Measurements from ENCODE around the gene SIAH1. TPM values are rescaled to one million over a fixed set of nuclear protein-coding genes. Genes with fewer than 3 reads are reported as not detected.

SIAH1 gene, protein sequence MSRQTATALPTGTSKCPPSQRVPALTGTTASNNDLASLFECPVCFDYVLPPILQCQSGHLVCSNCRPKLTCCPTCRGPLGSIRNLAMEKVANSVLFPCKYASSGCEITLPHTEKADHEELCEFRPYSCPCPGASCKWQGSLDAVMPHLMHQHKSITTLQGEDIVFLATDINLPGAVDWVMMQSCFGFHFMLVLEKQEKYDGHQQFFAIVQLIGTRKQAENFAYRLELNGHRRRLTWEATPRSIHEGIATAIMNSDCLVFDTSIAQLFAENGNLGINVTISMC
- 22.7 TPM for total RNA-seq (2021; ENCODE audit: unreplicated experiment)
- 13.1 and 16.2 TPM in 2 replicates for polyA plus RNA-seq (2012)
- Bru-seq, nascent RNA, result percentile 96 among the genes with signal in this experiment
- percentile 82 among the genes with signal in this experiment for BruChase-seq, experiment 1, labeled RNA remaining after a 6-hour chase
- BruChase-seq, experiment 2, labeled RNA remaining after a 2-hour chase, result percentile 93 among the genes with signal in this experiment
- long read RNA-seq, transcript SIAH1-202 (1 exons, 3,352 nt), result minor isoform, 5 of 64 reads
- long read RNA-seq, transcript SIAH1-203 (2 exons, 2,147 nt), result major isoform, 55 of 64 reads
- long read RNA-seq, partial matches to known transcripts, result 0 of 64 reads
- long read RNA-seq, other reads (novel, unspliced or antisense), result 3 of 64 reads

DNA sequence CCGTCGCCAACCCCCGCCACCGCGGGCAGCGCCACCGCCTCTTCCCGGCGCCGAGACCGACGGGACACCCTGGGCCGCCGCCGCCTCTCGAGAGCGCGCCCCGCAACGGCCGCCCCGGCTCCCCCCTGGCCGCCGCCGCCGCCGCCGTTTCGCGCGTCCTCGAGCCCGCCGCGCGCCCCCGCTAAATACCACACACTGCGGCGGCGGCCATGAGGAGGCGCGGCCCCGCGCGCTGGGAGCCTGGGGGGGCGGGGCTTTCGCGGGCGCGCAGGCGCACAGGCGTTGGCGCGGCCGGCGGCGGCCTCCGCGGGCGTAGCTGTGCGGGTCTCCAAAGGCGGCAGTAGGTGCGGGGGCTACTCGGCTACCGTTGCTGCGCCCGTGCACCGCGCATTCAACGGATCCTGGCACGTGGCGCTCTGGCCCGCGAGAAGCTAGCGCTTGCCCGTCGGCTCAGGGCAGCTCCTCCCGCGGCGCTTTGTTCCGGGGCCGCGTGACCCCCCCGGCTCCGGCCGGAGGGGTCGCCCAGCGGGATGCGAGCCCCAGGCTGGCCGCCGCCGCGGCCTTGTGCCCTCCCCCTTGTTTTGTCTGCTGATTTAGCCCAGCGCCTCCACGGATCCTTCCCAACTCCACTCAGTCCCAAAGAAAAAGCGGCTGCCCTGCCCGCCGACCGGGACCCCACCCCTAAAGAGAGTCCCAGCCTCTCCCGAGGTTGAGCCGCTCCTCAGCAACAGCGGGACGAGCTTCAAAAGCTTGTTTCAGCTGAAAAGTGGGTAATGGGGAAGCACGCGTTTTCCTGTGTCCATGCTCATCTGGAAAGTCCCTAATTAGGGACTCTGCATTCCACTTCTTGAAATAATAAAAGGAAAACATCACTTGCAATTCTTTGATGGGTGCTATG is at the start of gene SIAH1:
Gene SIAH1, minus strand, starts transcription at position 161 of the 898 bp plus-strand sequence. CDS start 22,985 bp downstream, outside the sequence.
- intact Hi-C loops (cut with micrococcal nuclease), result no loop called here
- peak within 1 kb of the TSS; percentile 94 for H3K27ac ChIP-seq (ENCODE audit: low read depth, low read length)
- peak within 1 kb of the TSS; percentile 17 for H2AFZ ChIP-seq (ENCODE audit: low read depth, low read length, poor library complexity, severe bottlenecking)
- no peaks in the 10 kb centered on the region for H3K36me3 ChIP-seq (ENCODE audit: control insufficient read depth in 1 of 2, insufficient read depth in 2 of 2, low read length in 2 of 2)
- ATAC-seq (peak; percentile 81), DNase-seq (ENCODE audit: low read depth, low spot score) (no peak)
- RAD21 ChIA-PET (ENCODE audit: low non-redundant PET in 1 of 2, low total read pairs in 2 of 2, uncharacterized antibody in 2 of 2, unreplicated experiment in 2 of 2), result interaction anchor here in 1 of 2 experiments (0.6 kb wide), 1 partner anchor 797 kb away, joined by 3 read pairs; no protein-coding TSS in a partner anchor
- TF ChIP-seq YY1 (IDR thresholded peaks at IDR 0.05; ENCODE audit: extremely low read depth, insufficient replicate concordance, low read depth, low read length) (peak; percentile 71), EZH2phosphoT487 (IDR thresholded peaks at IDR 0.05; ENCODE audit: borderline replicate concordance) (no peak), SRF (IDR thresholded peaks at IDR 0.05; ENCODE audit: low read depth) (no peak), ELF1 (IDR thresholded peaks at IDR 0.05; ENCODE audit: borderline replicate concordance, low read depth) (no peak), RAD21 (IDR thresholded peaks at IDR 0.05; ENCODE audit: low read depth) (no peak), CEBPB (IDR thresholded peaks at IDR 0.05; ENCODE audit: low read depth) (no peak), EGR1 (IDR thresholded peaks at IDR 0.05; ENCODE audit: low read depth) (0 out of 2 replicates have a peak, but pooled peaks have one; percentile 5), POLR2A (IDR thresholded peaks at IDR 0.05; ENCODE audit: borderline replicate concordance, extremely low read depth, insufficient read depth, insufficient read length) (peak; percentile 59), ZFX (IDR thresholded peaks at IDR 0.05) (peak; percentile 53; the same call in 1 of the 2 replicates), EZH2 (IDR thresholded peaks at IDR 0.05) (no peak), CBX3 (IDR thresholded peaks at IDR 0.05; ENCODE audit: low read depth) (no peak), TCF7L2 (IDR thresholded peaks at IDR 0.05; ENCODE audit: borderline replicate concordance, extremely low read depth, insufficient read depth, insufficient read length) (peak; percentile 90), POLR2AphosphoS5 (IDR thresholded peaks at IDR 0.05; ENCODE audit: low read depth, low read length) (peak; percentile 79)
- peak within 1 kb of the TSS; percentile 86 for H3K9ac ChIP-seq (ENCODE audit: low read length)
- H3K9me3 ChIP-seq (ENCODE audit: control insufficient read depth in 1 of 2, insufficient read depth in 1 of 2, low read depth in 1 of 2, low read length in 2 of 2), result no peaks in the 10 kb centered on the region
- CTCF ChIA-PET, result no interaction called here
- POLR2A ChIA-PET, result no interaction called here
- H4K20me1 ChIP-seq (ENCODE audit: insufficient read depth), result peaks cover 15% of the 10 kb centered on the region; the same call in 1 of the 2 replicates
- peaks cover 13 to 19% of the 10 kb centered on the region in 2 experiments; a peak in 3 of 4 replicates for H3K4me1 ChIP-seq (ENCODE audit: control insufficient read depth in 1 of 2, insufficient read depth in 2 of 2, low read length in 2 of 2)
- BruUV-seq (replicated peaks), result no TSS peak
- H3K27me3 ChIP-seq (ENCODE audit: insufficient read depth, low read length), result no peaks in the 10 kb centered on the region
- peaks cover 40% of the 10 kb centered on the region for H3K79me2 ChIP-seq (ENCODE audit: insufficient read depth, low read length)
- H3K4me3 ChIP-seq (replicated peaks in 1 of 2; ENCODE audit: low read depth in 1 of 2, low read length in 2 of 2), result peak within 1 kb of the TSS; percentile 85
- H3K9me2 ChIP-seq (ENCODE audit: insufficient read depth), result no peaks in the 10 kb centered on the region
- H3K4me2 ChIP-seq (ENCODE audit: low read length), result peak within 1 kb of the TSS; percentile 98
